ENCODE measurements around the gene CEP170B. TPM values are rescaled to one million over a fixed set of nuclear protein-coding genes. Genes with fewer than 3 reads are reported as not detected.

CEP170B gene
- total and polyA plus RNA-seq, 4 donors: 1.5 to 10.9 (median 6.7) TPM

GRCh38 chr14:104868811-104869572 lies 3.9 kb downstream of the CEP170B start:
- no peak overlapping the region for H3K9ac ChIP-seq (ENCODE audit: low read depth in 1 of 2, low read length in 2 of 2)
- H3K4me3 ChIP-seq (ENCODE audit: low read depth in 1 of 3, low read length in 3 of 3): no peak overlapping the region
- no peak for TF ChIP-seq HNF4G (IDR thresholded peaks at IDR 0.05)
- TF ChIP-seq NR2F2 (IDR thresholded peaks at IDR 0.05): no peak
- no peak for TF ChIP-seq REST (IDR thresholded peaks at IDR 0.05)
- no peak for TF ChIP-seq ZBTB33 (IDR thresholded peaks at IDR 0.05)
- no peak for TF ChIP-seq RXRA (IDR thresholded peaks at IDR 0.05)
- no peak for TF ChIP-seq EGR1 (IDR thresholded peaks at IDR 0.05; ENCODE audit: low read depth in 2 of 2)
- no peak for TF ChIP-seq GABPA (IDR thresholded peaks at IDR 0.05 in 1 of 2, conservative IDR thresholded peaks at IDR 0.05 in 1 of 2)
- TF ChIP-seq, protein P1, sequence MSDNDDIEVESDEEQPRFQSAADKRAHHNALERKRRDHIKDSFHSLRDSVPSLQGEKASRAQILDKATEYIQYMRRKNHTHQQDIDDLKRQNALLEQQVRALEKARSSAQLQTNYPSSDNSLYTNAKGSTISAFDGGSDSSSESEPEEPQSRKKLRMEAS (IDR thresholded peaks at IDR 0.05): no peak
- no peak for TF ChIP-seq ATF3 (IDR thresholded peaks at IDR 0.05)
- TF ChIP-seq HNF4A (conservative IDR thresholded peaks at IDR 0.05): no peak
- no peak for TF ChIP-seq YY1 (IDR thresholded peaks at IDR 0.05)
- TF ChIP-seq JUND (IDR thresholded peaks at IDR 0.05): no peak
- TF ChIP-seq FOXA2 (IDR thresholded peaks at IDR 0.05): no peak
- TF ChIP-seq RAD21 (IDR thresholded peaks at IDR 0.05): no peak
- TF ChIP-seq SP1 (IDR thresholded peaks at IDR 0.05): no peak
- no peak for TF ChIP-seq TAF1 (conservative IDR thresholded peaks at IDR 0.05)
- no peak for DNase-seq (ENCODE audit: low spot score)
- peaks cover 11 to 50% (median 37%) of the 10 kb centered on the region in 4 donors for H3K4me1 ChIP-seq (ENCODE audit: control insufficient read depth in 4 of 4, insufficient read depth in 4 of 4, low read length in 3 of 4)
- no peaks in the 10 kb centered on the region for H3K27me3 ChIP-seq (ENCODE audit: control insufficient read depth in 4 of 4, insufficient read depth in 4 of 4, low read length in 3 of 4)
- 93% methylated on average over 22 of the region's 22 CpGs for WGBS
- no peaks in the 10 kb centered on the region for H3K9me3 ChIP-seq (ENCODE audit: control insufficient read depth in 4 of 4, low read length in 3 of 4)
- H3K36me3 ChIP-seq (ENCODE audit: control insufficient read depth in 4 of 4, insufficient read depth in 3 of 4, low read depth in 1 of 4, low read length in 3 of 4): no peaks in the 10 kb centered on the region
- H3K27ac ChIP-seq (ENCODE audit: low read depth in 1 of 2, low read length in 2 of 2): no peak overlapping the region

- Histone ChIP-seq H3K27ac (ENCODE audit: low read depth in 1 of 2, low read length in 2 of 2) (no peak overlapping the region), H3K9me3 (ENCODE audit: control insufficient read depth in 4 of 4, low read length in 3 of 4) (no peaks in the 10 kb centered on the region), H3K36me3 (ENCODE audit: control insufficient read depth in 4 of 4, insufficient read depth in 3 of 4, low read depth in 1 of 4, low read length in 3 of 4) (no peaks in the 10 kb centered on the region), H3K4me3 (ENCODE audit: low read depth in 1 of 3, low read length in 3 of 3) (no peak overlapping the region), H3K9ac (ENCODE audit: low read depth in 1 of 2, low read length in 2 of 2) (no peak overlapping the region), H3K27me3 (ENCODE audit: control insufficient read depth in 4 of 4, insufficient read depth in 4 of 4, low read length in 3 of 4) (no peaks in the 10 kb centered on the region), H3K4me1 (ENCODE audit: control insufficient read depth in 4 of 4, insufficient read depth in 4 of 4, low read length in 3 of 4) (peaks cover 19 to 54% (median 41%) of the 10 kb centered on the region in 4 donors)
- 97% methylated on average over 18 of the region's 18 CpGs for WGBS
- DNase-seq (ENCODE audit: low spot score): no peak
- no peak for TF ChIP-seq HNF4G (IDR thresholded peaks at IDR 0.05)
- TF ChIP-seq, protein P2, sequence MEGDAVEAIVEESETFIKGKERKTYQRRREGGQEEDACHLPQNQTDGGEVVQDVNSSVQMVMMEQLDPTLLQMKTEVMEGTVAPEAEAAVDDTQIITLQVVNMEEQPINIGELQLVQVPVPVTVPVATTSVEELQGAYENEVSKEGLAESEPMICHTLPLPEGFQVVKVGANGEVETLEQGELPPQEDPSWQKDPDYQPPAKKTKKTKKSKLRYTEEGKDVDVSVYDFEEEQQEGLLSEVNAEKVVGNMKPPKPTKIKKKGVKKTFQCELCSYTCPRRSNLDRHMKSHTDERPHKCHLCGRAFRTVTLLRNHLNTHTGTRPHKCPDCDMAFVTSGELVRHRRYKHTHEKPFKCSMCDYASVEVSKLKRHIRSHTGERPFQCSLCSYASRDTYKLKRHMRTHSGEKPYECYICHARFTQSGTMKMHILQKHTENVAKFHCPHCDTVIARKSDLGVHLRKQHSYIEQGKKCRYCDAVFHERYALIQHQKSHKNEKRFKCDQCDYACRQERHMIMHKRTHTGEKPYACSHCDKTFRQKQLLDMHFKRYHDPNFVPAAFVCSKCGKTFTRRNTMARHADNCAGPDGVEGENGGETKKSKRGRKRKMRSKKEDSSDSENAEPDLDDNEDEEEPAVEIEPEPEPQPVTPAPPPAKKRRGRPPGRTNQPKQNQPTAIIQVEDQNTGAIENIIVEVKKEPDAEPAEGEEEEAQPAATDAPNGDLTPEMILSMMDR (IDR thresholded peaks at IDR 0.05; ENCODE audit: low read depth, low read length, missing input control): no peak
- TF ChIP-seq JUND (IDR thresholded peaks at IDR 0.05): no peak
- no peak for TF ChIP-seq HNF4A (conservative IDR thresholded peaks at IDR 0.05)
- no peak for TF ChIP-seq EGR1 (IDR thresholded peaks at IDR 0.05; ENCODE audit: low read depth in 2 of 2)
- no peak for TF ChIP-seq YY1 (IDR thresholded peaks at IDR 0.05)
- no peak for TF ChIP-seq TAF1 (conservative IDR thresholded peaks at IDR 0.05)
- no peak for TF ChIP-seq GABPA (IDR thresholded peaks at IDR 0.05 in 1 of 2, conservative IDR thresholded peaks at IDR 0.05 in 1 of 2)
- TF ChIP-seq, protein P1 (IDR thresholded peaks at IDR 0.05): no peak
- no peak for TF ChIP-seq FOXA2 (IDR thresholded peaks at IDR 0.05)
- TF ChIP-seq ATF3 (IDR thresholded peaks at IDR 0.05): no peak
Measured at GRCh38 chr14:104869669-104870367, 4.8 kb downstream of the CEP170B start.
